ENCODE data around the gene SHB. TPM values are rescaled to one million over a fixed set of nuclear protein-coding genes. Genes with fewer than 3 reads are reported as not detected.

SHB gene
- total and polyA plus RNA-seq, 2 of the 8 experiments (the other 6 are each of a cell fraction or from before 2014, with no cell fraction given) = 4.1 to 12.6 TPM

DNA sequence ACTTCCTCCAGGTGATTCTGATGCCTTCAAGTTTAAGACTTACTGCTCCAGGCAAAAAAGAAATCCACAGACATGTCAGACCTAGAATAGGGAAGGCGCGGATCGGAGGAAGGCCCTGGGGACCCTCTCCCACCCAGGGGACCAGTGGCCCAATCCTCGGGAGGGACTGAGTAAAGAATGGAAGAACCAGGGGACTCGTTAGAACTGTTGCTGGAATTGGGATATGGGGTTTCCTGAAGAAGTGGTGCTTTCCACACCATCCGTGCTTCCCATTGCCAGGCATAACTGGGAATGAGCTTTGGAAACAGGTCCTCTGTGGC is 101.3 kb downstream of the SHB start (continued):
- TF ChIP-seq EP300 (IDR thresholded peaks at IDR 0.05; ENCODE audit: borderline replicate concordance in 1 of 2, low read depth in 2 of 2, low read length in 2 of 2) (no peak), RFX5 (IDR thresholded peaks at IDR 0.05; ENCODE audit: borderline replicate concordance, low read depth, low read length) (no peak)
